GM18498 (cell line): ENCODE data around the gene FASN.
"Not testable (repeated sequence)": the region's sequence is repeated elsewhere in the genome, so short reads cannot be mapped to it uniquely, and the experiment has no call there.

Experiments used
- ATAC-seq: cut with Tn5 transposase; IDR thresholded peaks from one replicate; pipeline ENCODE4 v1.9.1; 2021; ENCODE audit warnings: mild to moderate bottlenecking, moderate library complexity; ENCODE audit not compliant: unreplicated experiment

FASN gene

GRCh38 chr17:82047914-82048570, 50.0 kb downstream of the FASN start:
- no peak for ATAC-seq

- no peak for ATAC-seq
These were observed 50.7 kb downstream of the FASN start for GRCh38 chr17:82047379-82047778.

GRCh38 chr17:82046903-82047302, 51.1 kb downstream of the FASN start:
- ATAC-seq, result no peak

GRCh38 chr17:82045936-82046484, 52.0 kb downstream of the FASN start:
- ATAC-seq, result no peak

GRCh38 chr17:82043507-82043906, 54.5 kb downstream of the FASN start:
- no peak for ATAC-seq

- ATAC-seq, result no peak
These were observed 55.4 kb downstream of the FASN start for GRCh38 chr17:82042649-82043048.

GRCh38 chr17:82041144-82041814, 56.8 kb downstream of the FASN start:
- no peak for ATAC-seq

GRCh38 chr17:82039695-82040299, 58.2 kb downstream of the FASN start:
- ATAC-seq, result no peak

- ATAC-seq, result not testable (repeated sequence)
These were observed 59.1 kb downstream of the FASN start for GRCh38 chr17:82038796-82039409.

GRCh38 chr17:82037889-82038195, 60.2 kb downstream of the FASN start:
- no peak for ATAC-seq

- ATAC-seq, result peak; percentile 90
These were observed 60.7 kb downstream of the FASN start, which contains the start of gene DCXR for GRCh38 chr17:82037092-82037888. DCXR (minus strand) TSS chr17:82037697; CDS start chr17:82037682, 15 bp downstream.

- ATAC-seq, result no peak
These were observed 61.4 kb downstream of the FASN start for GRCh38 chr17:82036634-82037091.

- no peak for ATAC-seq
These were observed 61.9 kb downstream of the FASN start for GRCh38 chr17:82035956-82036633.

GRCh38 chr17:82035488-82035887, 62.5 kb downstream of the FASN start:
- ATAC-seq, result no peak

- no peak for ATAC-seq
These were observed 63.5 kb downstream of the FASN start for GRCh38 chr17:82034371-82035011.

- no peak for ATAC-seq
These were observed 64.5 kb downstream of the FASN start for GRCh38 chr17:82033359-82034085.

- ATAC-seq, result no peak
These were observed 66.0 kb downstream of the FASN start for GRCh38 chr17:82031885-82032627.

- ATAC-seq, result no peak
These were observed 66.6 kb downstream of the FASN start, which contains the start of gene RAC3 for GRCh38 chr17:82031303-82031884. RAC3 (plus strand) TSS chr17:82031678; CDS start chr17:82031762, 84 bp downstream.
